ENCODE results near the gene PLD5.
A peak's percentile ranks its signal among the peaks of the same experiment; 100 is the strongest.

Gene PLD5

DNA sequence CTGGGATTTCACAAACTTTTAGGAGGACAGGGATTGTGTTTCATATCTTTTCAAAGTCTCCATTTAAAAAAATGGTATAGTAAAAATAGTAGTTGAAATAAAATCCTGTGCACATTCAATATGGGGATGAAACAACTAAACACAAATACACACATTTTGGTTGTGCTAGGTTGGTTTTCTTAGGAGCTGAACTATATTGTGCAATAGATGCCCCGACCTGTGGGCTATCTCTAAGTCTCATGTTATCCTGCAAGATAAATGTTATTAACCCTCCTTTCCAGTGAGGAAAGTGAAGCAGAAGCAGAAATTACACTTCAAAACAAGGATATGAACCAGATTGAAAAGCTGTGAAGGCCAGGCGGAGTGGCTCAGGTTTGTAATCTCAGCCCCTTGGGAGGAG is 1.3 kb upstream of the PLD5 start:
- no peak overlapping the region for H3K27ac Mint-ChIP-seq

DNA sequence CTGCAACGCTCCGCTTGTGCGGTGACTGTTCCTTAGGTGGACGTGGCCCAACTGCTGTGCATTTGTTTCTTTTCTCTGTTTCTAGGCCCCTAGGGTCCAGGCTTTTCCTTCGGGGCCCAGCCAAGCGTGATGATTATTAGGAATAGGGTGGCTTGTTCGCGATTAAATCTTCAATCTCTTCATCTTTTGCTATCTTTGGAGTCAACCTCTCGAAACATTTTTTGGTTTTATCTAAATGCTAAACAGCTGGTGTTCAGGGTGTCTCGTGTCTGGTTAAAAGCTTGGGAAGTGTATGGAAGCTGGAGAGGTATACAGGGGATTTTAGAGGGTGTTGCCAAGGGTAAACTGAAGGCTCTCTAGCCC is 844 bp upstream of the PLD5 start:
- Mint-ChIP-seq H3K36me3 (ENCODE audit: insufficient read depth) (no peaks in the 10 kb centered on the region), H3K4me3 (peak overlapping the region; percentile 56 to 61), H3K27me3 (peaks cover 31 to 58% of the 10 kb centered on the region in 2 donors), H3K27ac (no peak overlapping the region), H3K9me3 (no peaks in the 10 kb centered on the region), H3K4me1 (ENCODE audit: low read depth in 2 of 2) (peaks cover 6% of the 10 kb centered on the region in 2 donors)
- no peak for ATAC-seq (replicated peaks)
- no peak for DNase-seq

More for the DNA sequence above, 1.3 kb upstream of the PLD5 start:
- no peak for ATAC-seq (replicated peaks)
- peak overlapping the region; percentile 56 to 61 for H3K4me3 Mint-ChIP-seq
- H3K9me3 Mint-ChIP-seq = no peaks in the 10 kb centered on the region
- H3K27me3 Mint-ChIP-seq = peaks cover 31 to 54% of the 10 kb centered on the region in 2 donors
- H3K36me3 Mint-ChIP-seq (ENCODE audit: insufficient read depth) = no peaks in the 10 kb centered on the region
- DNase-seq = no peak
- peaks cover 6% of the 10 kb centered on the region in 2 donors for H3K4me1 Mint-ChIP-seq (ENCODE audit: low read depth in 2 of 2)

DNA sequence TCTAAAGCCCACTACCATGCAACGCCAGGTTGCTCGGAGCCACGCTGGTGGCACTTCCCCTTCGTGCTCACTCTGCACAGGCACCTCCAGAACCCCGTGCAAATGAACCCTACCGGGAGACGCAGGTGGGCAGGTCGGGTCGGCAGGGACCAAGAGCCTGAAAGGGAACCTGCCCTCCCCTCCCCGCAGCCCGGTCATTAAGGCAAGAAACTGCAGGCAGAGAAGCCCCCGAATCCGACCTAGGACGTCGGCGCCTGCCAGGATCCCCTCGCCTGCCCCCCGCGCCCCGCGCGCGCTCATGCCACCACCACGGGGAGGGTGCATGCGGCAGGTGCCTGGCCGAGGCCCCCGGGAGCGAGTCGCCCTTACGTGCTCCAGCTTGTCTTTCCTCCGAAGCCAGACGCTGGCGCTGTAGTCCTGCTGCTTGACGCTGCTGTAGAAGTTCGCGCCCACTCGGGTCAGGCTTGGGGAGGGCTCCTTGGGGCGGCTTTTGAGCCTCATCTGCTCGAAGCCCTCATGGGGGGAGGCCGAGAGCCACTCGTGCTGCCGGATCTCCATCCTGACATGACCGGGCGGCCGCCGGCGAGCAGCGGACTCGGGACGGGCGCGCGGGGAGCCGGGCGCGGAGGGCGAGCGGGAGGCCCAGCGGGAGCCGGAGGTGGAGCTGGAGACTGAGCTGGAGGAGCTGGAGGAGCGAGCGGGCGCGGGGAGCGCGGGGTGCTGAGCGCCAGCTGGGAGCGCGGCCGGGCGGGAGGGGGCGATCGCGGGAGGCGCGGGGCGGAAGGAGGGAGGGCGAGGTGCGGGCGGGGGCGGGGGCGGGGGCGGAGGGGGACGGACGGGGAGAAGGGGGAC is 552 bp downstream of the PLD5 start:
- Mint-ChIP-seq H3K4me3 (peak overlapping the region; percentile 22 to 37), H3K4me1 (ENCODE audit: low read depth in 2 of 2) (peaks cover 6% of the 10 kb centered on the region in 2 donors), H3K27me3 (peaks cover 31 to 62% of the 10 kb centered on the region in 2 donors), H3K27ac (no peak overlapping the region), H3K36me3 (ENCODE audit: insufficient read depth) (no peaks in the 10 kb centered on the region), H3K9me3 (no peaks in the 10 kb centered on the region)
- ATAC-seq (replicated peaks) (no peak), DNase-seq (no peak)

DNA sequence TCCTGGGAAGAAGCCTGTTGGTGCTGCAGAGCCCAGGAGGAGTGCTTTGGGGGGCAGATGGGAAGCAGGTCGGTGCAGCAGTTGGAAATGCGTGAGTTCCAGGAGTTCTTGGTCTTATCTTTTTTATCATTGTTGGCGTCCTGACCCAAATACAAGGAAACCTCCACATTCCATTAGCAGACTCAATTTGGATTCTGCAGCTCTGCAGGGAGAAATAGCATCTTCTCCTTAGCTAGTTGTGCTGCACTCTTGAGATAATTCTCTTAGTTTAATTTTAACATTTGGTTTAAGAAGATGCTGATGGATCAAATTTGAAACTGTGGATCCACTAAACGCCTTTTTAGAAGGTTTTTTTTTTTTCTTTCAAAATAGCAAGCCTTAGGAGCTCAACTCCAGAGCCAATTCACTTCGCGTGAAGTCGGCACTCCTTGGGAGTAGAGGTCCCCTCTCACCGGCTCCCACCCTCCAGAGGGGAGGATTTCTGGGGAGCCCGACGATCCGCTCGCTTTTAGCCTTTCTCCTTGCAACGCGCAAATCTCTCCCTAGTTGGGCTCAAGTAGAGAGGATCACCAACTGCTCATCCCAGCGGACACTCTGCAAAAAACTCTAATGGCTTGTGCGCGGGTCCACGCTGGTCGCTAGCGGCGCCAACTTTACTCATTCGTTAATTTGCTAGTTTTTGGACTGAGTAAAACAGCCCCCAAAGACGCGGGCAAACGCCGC is 1.3 kb downstream of the PLD5 start:
- peak overlapping the region; percentile 22 to 37 for H3K4me3 Mint-ChIP-seq
- no peak overlapping the region for H3K27ac Mint-ChIP-seq
- H3K36me3 Mint-ChIP-seq (ENCODE audit: insufficient read depth) = no peaks in the 10 kb centered on the region
- no peak for ATAC-seq (replicated peaks)
- peaks cover 6% of the 10 kb centered on the region in 2 donors for H3K4me1 Mint-ChIP-seq (ENCODE audit: low read depth in 2 of 2)
- DNase-seq = no peak
- H3K27me3 Mint-ChIP-seq = peaks cover 31 to 62% of the 10 kb centered on the region in 2 donors
- H3K9me3 Mint-ChIP-seq = no peaks in the 10 kb centered on the region

DNA sequence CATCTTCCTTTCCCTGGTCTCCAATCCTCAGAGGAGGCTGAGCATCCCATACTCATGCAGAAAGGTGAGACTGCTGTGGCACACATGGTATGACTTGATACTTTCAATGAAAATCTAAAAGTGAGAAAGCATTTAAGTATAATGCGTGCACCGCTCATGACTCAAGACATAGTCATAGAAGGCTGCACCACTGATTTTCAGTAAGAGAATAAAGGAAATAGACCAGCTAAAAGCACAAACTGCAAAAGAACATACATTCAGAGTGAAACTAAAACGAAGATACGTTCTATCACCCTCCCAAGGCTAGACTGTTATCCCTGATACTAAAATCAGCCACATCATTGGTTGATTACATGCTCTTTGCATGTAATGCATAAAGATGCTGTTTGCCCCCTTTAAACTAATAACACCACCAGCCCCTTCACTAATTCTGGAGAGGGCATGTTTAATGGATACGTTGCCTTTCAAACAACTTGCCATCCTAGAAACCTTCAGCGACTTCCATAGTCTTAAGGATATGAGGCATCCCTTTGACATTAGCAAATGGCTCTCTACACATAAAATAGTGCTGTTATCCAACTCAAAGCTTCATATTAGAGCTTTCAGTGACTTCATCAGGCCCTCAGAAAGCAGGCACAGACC is 2.1 kb downstream of the PLD5 start:
- DNase-seq = no peak
- H3K9me3 Mint-ChIP-seq = no peaks in the 10 kb centered on the region
- ATAC-seq (replicated peaks) = no peak
- no peaks in the 10 kb centered on the region for H3K36me3 Mint-ChIP-seq (ENCODE audit: insufficient read depth)
- H3K4me3 Mint-ChIP-seq = no peak overlapping the region
- peaks cover 6% of the 10 kb centered on the region in 2 donors for H3K4me1 Mint-ChIP-seq (ENCODE audit: low read depth in 2 of 2)
- no peak overlapping the region for H3K27ac Mint-ChIP-seq
- H3K27me3 Mint-ChIP-seq = peaks cover 31 to 62% of the 10 kb centered on the region in 2 donors

DNA sequence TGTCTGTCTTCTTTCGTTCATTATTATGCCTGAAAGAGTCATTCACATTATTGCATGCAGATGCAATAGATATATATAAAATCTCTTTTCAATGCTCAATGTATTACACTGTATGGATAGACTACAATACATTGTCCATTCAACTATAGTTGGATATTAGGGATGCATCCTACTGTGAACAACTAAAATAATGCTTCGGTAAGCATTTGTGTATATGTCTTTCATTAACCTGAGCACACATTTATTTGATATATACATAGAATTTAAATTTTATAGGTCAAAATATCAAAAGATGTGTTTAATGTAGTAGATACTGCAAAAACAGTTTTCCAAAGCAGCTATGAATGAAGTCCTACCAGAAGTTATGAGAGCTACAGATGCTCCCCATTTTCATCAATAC is 8.9 kb downstream of the PLD5 start:
- H3K27ac Mint-ChIP-seq = no peak overlapping the region
- no peaks in the 10 kb centered on the region for H3K36me3 Mint-ChIP-seq (ENCODE audit: insufficient read depth)
- ATAC-seq (replicated peaks) (no peak), DNase-seq (no peak)
- H3K4me1 Mint-ChIP-seq (ENCODE audit: low read depth in 2 of 2) = no peaks in the 10 kb centered on the region
- H3K4me3 Mint-ChIP-seq = no peak overlapping the region
- peaks cover 0 to 6% of the 10 kb centered on the region in 2 donors for H3K27me3 Mint-ChIP-seq
- no peaks in the 10 kb centered on the region for H3K9me3 Mint-ChIP-seq

DNA sequence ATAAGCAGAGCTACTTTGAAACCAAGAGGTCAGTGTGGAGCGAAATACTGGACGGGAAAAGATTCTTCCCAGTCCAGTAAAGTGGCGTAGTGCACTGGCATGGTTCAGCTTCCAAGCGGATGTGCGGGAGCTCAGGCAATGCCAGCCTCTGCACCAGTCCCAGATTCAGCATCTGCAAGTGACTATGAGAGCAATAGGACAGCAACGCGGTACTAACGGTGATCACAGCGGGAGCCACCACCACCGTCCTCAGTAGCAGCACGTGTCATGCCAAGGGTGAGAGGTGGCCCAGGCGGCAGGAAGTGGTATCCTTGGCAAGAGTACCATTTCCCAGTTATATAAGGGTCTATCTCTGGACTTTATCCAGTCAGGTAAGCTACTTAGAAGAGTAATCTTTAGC is 17.8 kb downstream of the PLD5 start:
- Mint-ChIP-seq H3K9me3 (peaks cover 0 to 1% of the 10 kb centered on the region in 2 donors), H3K27me3 (peaks cover 7 to 10% of the 10 kb centered on the region in 2 donors), H3K27ac (no peak overlapping the region), H3K36me3 (ENCODE audit: insufficient read depth) (no peaks in the 10 kb centered on the region), H3K4me3 (no peak overlapping the region), H3K4me1 (ENCODE audit: low read depth in 2 of 2) (no peaks in the 10 kb centered on the region)
- DNase-seq (no peak), ATAC-seq (replicated peaks) (no peak)

DNA sequence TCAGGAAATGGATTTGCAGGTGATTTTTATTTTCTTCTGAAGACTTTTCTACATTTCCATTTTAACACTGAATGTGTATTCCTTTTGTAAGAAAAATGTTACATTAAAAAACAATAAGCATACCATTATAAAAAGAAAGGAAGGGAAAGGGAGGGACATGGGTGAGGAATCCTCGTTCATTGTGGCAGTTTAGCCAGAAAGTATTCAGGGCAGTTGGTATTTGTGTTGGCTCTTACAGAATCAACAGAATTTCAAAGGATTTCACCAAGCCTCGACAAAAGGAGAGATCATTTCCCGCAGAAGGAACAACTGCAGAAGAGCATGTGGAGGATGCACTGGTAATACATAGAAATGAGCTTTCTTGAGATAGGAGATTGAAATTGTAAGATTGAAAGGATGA is 35.0 kb downstream of the PLD5 start:
- no peaks in the 10 kb centered on the region for H3K4me1 Mint-ChIP-seq (ENCODE audit: low read depth in 2 of 2)
- H3K27me3 Mint-ChIP-seq = peaks cover 6% of the 10 kb centered on the region in 2 donors
- H3K36me3 Mint-ChIP-seq (ENCODE audit: insufficient read depth) = no peaks in the 10 kb centered on the region
- H3K4me3 Mint-ChIP-seq = no peak overlapping the region
- peaks cover 5 to 6% of the 10 kb centered on the region in 2 donors for H3K9me3 Mint-ChIP-seq
- no peak for ATAC-seq (replicated peaks)
- no peak overlapping the region for H3K27ac Mint-ChIP-seq
- no peak for DNase-seq

DNA sequence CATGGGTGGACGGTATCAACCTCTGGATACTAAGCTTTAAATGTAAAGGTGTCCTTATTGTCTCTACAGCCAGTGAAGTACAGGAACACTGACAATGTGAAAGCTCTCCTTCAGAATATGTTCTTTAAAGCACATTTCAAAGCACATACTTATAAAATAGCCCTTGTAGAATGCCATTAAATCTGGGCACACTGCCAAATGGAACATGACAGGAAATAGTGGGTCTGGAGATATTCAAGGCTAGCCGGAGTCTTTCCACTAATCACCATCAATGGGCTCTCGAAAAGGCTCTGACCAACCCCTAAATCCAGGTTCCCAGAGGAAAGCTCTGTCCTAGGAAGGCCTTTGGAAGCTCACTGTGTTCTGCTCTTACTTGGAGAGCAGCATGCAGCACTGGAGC is 46.6 kb downstream of the PLD5 start:
- no peaks in the 10 kb centered on the region for H3K36me3 Mint-ChIP-seq (ENCODE audit: insufficient read depth)
- no peak overlapping the region for H3K4me3 Mint-ChIP-seq
- H3K27me3 Mint-ChIP-seq = peaks cover 13 to 16% of the 10 kb centered on the region in 2 donors
- H3K4me1 Mint-ChIP-seq (ENCODE audit: low read depth in 2 of 2) = no peaks in the 10 kb centered on the region
- H3K9me3 Mint-ChIP-seq = no peaks in the 10 kb centered on the region
- ATAC-seq (replicated peaks) = no peak
- DNase-seq = no peak
- H3K27ac Mint-ChIP-seq = no peak overlapping the region

DNA sequence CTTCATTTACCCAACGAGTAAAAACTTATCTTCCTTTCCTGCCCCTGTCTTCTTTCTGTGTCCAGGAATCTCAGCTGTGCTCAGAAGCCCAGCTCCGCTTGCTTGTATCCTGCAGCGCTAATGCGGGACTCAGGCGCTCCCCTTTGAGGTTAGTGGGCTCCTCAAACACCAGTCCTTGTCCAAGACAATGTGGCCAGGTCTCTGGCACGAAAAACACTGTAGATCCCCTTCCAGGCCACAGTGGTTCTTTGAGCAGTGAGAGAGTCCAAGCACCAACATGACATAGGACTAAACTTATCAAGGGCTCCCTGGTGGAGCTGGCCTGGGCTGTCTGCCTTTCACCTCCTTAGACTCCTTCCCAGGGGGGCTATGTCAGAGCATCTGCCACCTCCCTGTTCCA is 53.7 kb downstream of the PLD5 start:
- peaks cover 0 to 5% of the 10 kb centered on the region in 2 donors for H3K27me3 Mint-ChIP-seq
- H3K36me3 Mint-ChIP-seq (ENCODE audit: insufficient read depth) = no peaks in the 10 kb centered on the region
- DNase-seq = no peak
- no peak overlapping the region for H3K27ac Mint-ChIP-seq
- H3K4me3 Mint-ChIP-seq = no peak overlapping the region
- no peaks in the 10 kb centered on the region for H3K9me3 Mint-ChIP-seq
- H3K4me1 Mint-ChIP-seq (ENCODE audit: low read depth in 2 of 2) = no peaks in the 10 kb centered on the region
- ATAC-seq (replicated peaks) = no peak

DNA sequence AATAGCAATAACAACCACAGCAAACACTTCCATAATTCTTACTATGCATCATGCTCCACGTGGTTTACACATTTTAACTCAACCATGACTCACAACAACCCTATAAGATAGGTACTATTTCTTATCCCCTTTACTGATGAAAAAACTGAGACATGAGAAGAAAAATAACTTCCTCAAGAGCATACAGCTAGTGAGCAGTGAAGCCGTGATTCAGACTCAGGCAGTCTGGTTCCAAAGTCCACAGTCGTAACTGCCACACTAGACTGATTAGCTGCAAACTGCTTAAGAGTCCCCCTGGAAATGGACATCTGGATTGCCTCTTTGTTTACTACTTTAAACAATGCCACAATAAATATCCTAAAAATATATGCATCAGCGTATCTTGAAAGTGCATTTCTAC is 55.7 kb downstream of the PLD5 start:
- peaks cover 0 to 5% of the 10 kb centered on the region in 2 donors for H3K27me3 Mint-ChIP-seq
- no peak overlapping the region for H3K27ac Mint-ChIP-seq
- no peaks in the 10 kb centered on the region for H3K4me1 Mint-ChIP-seq (ENCODE audit: low read depth in 2 of 2)
- no peak for ATAC-seq (replicated peaks)
- DNase-seq = no peak
- no peak overlapping the region for H3K4me3 Mint-ChIP-seq
- H3K36me3 Mint-ChIP-seq (ENCODE audit: insufficient read depth) = no peaks in the 10 kb centered on the region
- no peaks in the 10 kb centered on the region for H3K9me3 Mint-ChIP-seq

DNA sequence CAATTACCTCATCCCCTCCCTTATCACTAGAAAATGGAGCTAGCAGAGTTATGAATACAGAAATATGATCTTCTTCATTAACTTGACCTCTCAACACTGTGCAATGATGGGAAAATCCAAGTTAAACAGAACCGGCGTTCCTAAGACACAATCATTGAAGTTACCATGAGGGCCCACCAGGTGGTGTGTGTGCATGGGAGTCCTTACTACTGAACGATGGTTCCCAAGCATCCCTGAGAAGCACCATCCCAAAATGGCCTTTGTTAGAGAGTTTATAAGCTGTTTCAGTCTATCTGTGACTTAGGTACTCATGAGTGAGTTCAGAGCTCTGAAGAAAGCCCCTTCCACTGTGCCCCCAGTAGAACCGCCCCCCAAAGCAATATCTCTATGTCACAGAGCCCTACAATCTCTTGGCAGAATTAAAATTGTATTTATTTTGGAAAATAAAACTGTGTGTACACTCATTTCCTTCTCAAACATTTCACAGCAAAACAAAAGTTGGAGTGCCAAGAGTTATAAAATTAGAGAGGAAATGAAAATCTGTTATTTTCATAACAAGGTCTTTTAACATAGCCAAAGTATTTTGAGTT is 56.8 kb downstream of the PLD5 start:
- peaks cover 0 to 5% of the 10 kb centered on the region in 2 donors for H3K27me3 Mint-ChIP-seq
- H3K4me1 Mint-ChIP-seq (ENCODE audit: low read depth in 2 of 2) = no peaks in the 10 kb centered on the region
- ATAC-seq (replicated peaks) (no peak), DNase-seq (peak in 2 of 3 experiments; percentile 1)
- no peak overlapping the region for H3K4me3 Mint-ChIP-seq
- H3K36me3 Mint-ChIP-seq (ENCODE audit: insufficient read depth) = no peaks in the 10 kb centered on the region
- no peaks in the 10 kb centered on the region for H3K9me3 Mint-ChIP-seq
- no peak overlapping the region for H3K27ac Mint-ChIP-seq

DNA sequence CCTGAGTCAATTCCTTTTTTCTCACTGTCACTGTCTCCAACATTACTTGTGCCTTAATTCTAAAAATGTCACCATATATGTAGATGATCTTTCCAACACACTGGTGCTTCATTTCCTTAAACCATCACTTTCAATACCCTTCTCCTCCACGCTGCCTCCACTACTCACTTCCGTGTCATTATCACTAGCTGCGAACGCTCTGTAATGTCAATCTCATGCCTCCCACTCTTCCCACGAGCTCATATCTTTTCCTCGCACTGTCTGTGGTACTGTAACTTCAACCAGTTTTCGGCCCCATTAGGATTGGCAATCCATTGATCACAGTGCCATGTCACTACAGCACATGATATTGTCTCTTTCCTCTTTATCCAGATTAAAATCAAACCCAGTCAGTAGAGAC is 61.6 kb downstream of the PLD5 start:
- Mint-ChIP-seq H3K36me3 (ENCODE audit: insufficient read depth) (no peaks in the 10 kb centered on the region), H3K4me3 (no peak overlapping the region)
- ATAC-seq (replicated peaks) = no peak

More for the DNA sequence above, 61.6 kb downstream of the PLD5 start:
- DNase-seq = no peak
- H3K27me3 Mint-ChIP-seq = peaks cover 3 to 14% of the 10 kb centered on the region in 2 donors
- H3K27ac Mint-ChIP-seq = no peak overlapping the region
- no peaks in the 10 kb centered on the region for H3K9me3 Mint-ChIP-seq
- H3K4me1 Mint-ChIP-seq (ENCODE audit: low read depth in 2 of 2) = no peaks in the 10 kb centered on the region

All from effector memory CD8-positive, alpha-beta T cell (primary cell).